Fibroblast of villous mesenchyme (primary cell): ENCODE data around the gene SORCS2. TPM values are rescaled to one million over a fixed set of nuclear protein-coding genes. Genes with fewer than 3 reads are reported as not detected.

Experiments used
- DNase-seq: peaks from one replicate; pipeline ENCODE4 v3.0.0-alpha.2; 2010; ENCODE audit warnings: low read depth
- H3K4me3 ChIP-seq: 2 replicates; pipeline ENCODE4 v1.5.1; 2011; ENCODE audit warnings: low read depth, mild to moderate bottlenecking, low read length
- CTCF ChIP-seq: IDR thresholded peaks from 2 replicates; pipeline ENCODE4 v1.5.1; 2012; ENCODE audit warnings: low read depth, mild to moderate bottlenecking, low read length; ENCODE audit not compliant: insufficient read depth
- total RNA-seq: library from RNA; depleted of rRNA; stranded (reverse); fragments of >200 nt; gene quantifications from 2 replicates; pipeline ENCODE4 v1.2.3, GENCODE V29; 2012

The SORCS2 gene
- total RNA-seq: under 0.01 TPM in 2 replicates

DNA sequence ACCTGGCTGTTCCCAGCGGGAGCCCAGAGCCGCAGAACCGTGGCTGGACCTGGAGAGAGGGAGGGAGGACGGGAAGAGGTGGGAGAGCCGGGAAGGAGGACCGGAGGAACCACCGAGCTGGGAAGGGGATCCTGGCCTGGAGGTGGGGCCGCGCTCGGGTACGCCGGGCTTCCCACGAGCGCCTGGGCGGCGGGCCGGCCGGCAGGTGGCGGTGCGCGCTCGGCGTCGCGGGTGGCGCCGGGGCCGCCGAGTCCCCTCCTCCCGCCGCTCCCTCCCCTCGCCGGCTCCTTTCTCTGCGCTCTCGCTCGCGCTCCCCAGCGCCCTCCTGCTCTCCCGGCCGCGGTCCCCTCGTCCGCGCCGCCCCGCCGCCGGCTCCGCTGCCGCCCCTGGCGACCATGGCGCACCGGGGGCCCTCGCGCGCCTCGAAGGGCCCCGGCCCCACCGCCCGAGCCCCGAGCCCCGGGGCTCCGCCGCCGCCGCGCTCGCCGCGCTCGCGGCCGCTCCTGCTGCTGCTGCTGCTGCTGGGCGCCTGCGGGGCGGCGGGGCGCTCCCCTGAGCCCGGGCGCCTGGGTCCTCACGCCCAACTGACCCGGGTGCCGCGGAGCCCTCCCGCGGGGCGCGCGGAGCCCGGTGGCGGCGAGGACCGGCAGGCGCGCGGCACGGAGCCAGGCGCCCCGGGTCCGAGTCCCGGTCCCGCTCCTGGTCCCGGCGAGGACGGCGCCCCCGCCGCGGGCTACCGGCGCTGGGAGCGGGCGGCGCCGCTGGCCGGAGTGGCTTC is at the start of gene SORCS2:
SORCS2 (plus strand) TSS at position 287 of the 778 bp plus-strand sequence.
- TF ChIP-seq CTCF: peak; percentile 34
- H3K4me3 ChIP-seq: peak within 1 kb of the TSS; percentile 12
- peak; percentile 43 for DNase-seq

GRCh38 chr4:7144374-7145290 is 47.7 kb upstream of the SORCS2 start:
- no peak for DNase-seq
- no peak for TF ChIP-seq CTCF
- H3K4me3 ChIP-seq: no peak overlapping the region

DNA sequence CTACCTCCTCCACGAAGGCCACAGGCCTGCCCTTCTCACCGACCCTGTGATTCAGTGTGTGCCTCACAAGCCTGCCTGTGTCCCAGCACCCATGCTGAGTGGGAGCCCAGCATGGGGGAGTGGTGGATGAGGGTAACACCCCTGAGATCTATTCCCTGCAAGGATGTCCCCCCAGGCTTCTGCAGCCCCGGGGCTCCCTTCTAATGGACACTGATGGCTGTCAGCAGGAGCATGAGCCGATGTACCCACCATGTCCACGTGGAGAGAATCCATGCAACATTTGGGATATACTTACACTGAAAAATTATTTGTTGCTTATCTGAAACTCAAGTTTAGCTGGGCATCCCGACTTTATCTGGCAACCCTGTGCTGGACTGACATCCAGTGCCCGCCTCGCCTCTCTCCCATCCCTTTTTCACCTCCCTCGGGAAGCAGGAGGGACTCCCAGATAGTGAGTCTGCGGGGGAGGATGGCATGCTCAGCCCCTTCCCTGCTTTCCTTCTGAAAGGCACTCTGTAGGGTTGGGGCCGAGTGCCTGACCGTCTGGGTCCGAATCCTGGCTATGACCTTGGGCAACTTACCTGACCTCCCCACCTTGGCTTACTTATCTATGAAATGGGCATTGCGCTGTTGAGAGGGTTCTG is 46.9 kb upstream of the SORCS2 start:
- no peak for TF ChIP-seq CTCF
- DNase-seq: no peak
- no peak overlapping the region for H3K4me3 ChIP-seq

DNA sequence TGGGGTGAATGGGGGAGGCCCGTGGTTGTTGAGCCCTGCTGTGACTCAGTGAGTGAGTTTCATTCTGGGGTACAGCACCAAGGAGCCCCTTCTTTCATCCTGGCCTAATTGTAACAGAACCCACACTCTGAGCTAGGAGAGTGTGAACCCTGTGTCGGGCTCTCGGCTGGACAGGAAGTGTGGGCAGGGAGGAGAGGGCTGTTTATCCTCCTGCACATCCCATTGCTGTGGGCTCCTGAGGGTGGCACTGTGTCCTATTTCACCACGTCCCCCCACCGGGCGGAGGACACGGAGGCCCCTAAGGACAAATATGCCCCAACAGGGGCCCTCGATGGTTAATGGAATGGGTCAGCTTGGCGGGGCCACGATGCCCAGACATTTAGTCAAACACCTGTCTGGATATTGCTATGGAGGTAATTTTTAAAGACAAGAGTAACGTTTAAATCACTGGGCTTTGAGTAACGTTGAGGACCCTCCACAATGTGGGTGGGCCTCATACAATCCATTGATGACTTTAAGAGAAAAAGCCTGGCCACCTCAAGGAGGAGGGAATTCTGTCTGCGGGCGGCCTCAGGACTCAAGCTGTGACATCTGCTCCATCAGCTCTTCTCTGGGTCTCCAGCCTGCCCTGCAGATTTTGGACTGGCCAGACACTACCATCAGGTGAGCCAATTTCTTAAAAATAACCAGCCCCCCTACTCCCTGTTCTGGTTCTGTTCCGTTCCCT is 46.1 kb upstream of the SORCS2 start:
- no peak overlapping the region for H3K4me3 ChIP-seq
- TF ChIP-seq CTCF: no peak
- DNase-seq: no peak

GRCh38 chr4:7146786-7147115 is 45.6 kb upstream of the SORCS2 start:
- no peak for TF ChIP-seq CTCF
- DNase-seq: no peak

GRCh38 chr4:7147261-7147660 is 45.1 kb upstream of the SORCS2 start:
- no peak for TF ChIP-seq CTCF
- H3K4me3 ChIP-seq: no peak overlapping the region
- DNase-seq: no peak

More at GRCh38 chr4:7146786-7147115, 45.6 kb upstream of the SORCS2 start:
- no peak overlapping the region for H3K4me3 ChIP-seq
